HG03095 (cell line): Measurements from ENCODE around the gene IQCE.

Experiments
- ATAC-seq: cut with Tn5 transposase; IDR thresholded peaks from one replicate; pipeline ENCODE4 v1.9.1; 2021; ENCODE audit warnings: moderate library complexity; ENCODE audit not compliant: unreplicated experiment

Gene IQCE

DNA sequence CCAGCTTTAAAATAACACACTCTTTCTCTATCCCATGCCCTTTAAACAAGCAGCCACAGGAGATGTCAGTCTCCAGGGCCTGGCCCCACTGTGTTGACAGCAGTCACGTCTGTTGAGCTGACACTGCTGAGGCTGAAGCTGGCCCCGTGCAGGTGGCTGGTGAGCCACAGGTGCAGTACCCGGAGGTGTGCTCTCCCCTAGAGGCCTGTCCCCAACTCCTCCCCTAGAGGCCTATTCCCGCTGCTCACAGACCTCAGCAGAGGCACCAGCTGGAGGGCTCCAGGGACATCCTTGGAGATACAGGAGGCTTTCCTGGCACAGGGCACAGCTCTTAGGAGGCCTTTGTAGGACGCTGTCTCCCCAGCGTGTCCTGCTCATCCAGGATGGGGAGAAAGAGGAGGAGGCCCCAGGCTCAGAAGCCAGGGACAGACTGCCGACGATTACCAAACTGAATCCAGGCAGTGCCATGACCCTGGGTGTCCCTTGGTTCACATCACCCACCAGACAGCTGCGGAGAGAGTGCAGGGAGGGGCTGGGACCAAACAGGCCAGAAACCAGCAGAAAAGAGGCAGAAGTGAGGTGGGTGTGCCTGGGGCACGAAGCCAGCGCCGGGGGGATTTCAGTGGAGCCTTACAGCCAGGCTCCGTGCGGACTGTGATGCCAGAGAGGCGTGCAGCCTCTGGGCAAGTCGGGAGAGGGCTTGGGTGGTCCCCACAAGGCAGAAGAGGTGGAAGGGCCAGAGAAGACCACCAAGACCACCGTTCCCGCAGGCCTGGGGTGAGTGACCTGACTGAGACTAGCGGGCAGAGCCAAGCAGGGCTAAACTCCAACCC lies 54.5 kb downstream of the IQCE start:
- ATAC-seq, result no peak

GRCh38 chr7:2613931-2614600 lies 55.3 kb downstream of the IQCE start:
- ATAC-seq, result no peak

- ATAC-seq, result no peak
These were observed 56.0 kb downstream of the IQCE start for GRCh38 chr7:2614631-2615330.

GRCh38 chr7:2616387-2617324 lies 57.9 kb downstream of the IQCE start:
- ATAC-seq, result no peak

- ATAC-seq, result no peak
These were observed 58.6 kb downstream of the IQCE start for GRCh38 chr7:2617325-2617905.

DNA sequence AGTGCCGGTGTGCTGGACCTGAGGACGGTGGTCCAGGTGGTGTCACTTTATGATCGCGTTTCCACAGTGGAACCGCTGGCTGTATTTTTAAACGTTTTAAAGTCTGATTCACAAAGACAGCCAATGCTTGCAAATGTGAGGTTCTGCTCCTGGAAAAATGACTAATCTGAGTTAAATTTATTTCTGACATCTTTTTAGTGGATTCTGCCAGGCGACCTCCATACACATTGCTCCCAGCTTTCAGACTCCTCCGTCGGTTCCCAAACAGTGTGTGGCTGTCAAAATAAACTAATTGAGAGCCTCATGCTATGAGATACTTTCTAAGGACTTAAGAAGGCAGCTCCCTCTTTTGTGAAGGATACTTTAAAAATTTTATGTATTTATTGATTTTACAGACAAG lies 60.3 kb downstream of the IQCE start:
- no peak for ATAC-seq

DNA sequence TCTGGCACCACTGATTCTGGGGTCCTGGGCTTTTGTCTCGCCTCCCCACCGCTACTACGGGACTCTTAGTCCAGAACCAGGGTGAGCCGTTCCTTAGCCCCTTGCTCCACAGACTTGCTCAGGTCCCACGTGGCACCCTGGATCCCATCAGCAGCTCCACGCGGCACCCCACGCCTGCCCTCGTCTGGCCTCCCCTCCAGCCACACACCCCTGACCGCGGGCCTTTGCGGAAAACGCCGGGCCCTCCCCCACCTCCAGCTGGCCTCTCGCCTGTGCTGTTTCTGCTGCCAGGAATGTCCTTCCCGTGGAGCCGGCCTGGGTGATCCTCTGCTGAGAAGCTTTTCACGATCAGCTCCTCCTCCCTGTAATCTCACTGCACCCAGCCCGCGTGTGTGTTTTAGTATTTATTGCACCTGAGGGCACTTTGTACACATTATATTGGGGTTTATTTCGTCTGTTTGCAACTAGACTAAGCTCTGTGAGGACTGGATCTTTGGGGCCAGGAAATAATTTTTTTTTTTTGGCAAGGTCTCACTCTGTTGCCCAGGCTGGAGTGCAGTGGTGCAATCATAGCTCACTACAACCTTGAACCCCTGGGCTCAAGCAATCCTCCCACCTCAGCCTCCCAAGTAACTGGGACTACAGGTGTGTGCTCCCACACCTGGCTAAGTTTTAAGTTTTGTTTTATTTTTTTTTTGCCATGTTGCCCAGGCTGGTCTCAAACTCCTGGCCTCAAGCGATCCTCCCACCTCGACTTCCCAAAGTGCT lies 62.5 kb downstream of the IQCE start:
- ATAC-seq, result no peak

- ATAC-seq, result no peak
These were observed 63.3 kb downstream of the IQCE start for GRCh38 chr7:2621948-2622640.

DNA sequence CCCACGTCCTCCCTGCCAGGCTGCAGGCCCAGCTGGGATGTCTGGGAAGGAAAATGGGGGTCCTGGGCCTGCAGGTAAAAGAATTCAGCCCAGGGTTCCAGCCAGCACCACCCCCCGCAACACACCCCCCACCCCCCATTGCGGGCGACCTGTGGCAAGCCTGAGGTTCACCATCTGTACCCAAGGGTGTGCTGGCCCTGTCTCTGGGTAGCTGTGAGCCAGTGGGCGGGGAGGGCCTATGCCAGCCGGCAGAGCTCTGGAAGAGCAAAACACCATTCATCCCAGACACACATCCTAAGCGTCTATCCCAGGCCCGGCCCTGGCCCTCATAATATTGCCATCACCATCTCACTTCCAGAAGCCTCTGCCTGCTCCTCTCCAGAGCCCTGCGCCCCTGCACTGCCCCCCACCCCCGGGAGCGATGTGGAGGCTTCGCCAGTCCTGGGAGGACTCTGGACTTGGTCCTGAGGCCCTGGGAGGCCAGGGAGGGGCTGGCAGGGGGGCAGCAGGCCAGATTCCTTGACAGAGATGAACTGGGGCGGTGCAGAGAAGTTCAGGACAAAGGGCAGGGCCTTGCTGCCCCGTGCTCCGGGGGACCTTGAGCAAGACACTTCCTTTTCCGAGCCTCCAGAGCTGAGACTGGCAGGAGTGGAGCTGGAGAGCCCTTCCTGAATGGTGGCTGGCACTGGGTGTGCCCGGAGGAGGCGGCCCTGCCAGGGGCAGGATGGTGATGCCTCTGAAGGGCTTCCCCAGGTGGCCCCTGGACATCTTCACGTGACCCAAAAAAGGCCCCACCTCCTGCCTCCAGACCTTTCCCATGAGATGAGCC lies 64.3 kb downstream of the IQCE start:
- ATAC-seq, result no peak

- no peak for ATAC-seq
These were observed 64.9 kb downstream of the IQCE start for GRCh38 chr7:2623698-2624014.

DNA sequence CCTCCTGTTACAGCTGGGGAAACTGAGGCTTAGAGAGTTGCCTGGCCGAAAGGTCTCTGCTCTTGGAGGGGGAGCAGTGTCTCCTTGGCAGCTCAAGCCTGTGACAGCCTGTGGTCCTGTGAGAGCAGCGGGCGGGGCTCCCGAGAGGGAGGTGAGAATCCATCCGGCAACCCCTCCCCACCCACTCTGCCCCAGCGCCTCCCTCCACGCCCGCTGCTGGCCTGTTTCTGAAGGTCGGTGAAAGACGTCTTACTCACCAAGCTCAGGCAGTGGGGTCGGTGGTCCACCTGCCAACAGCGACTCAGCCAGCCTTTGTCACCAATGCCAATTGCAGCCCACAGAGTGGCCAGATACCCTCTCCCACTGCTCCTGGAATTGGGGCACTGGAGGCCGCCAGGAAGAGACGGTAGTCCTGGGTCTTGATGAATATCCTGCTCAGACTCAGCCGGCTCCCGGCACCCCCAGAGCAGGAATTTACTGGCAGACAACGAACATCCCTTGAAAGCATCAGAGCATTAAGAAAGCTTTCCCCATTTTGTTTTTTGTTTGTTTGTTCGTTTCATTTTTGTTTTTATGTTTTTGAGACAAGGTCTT lies 65.6 kb downstream of the IQCE start:
- no peak for ATAC-seq

GRCh38 chr7:2626498-2627117 lies 67.8 kb downstream of the IQCE start:
- ATAC-seq, result no peak

GRCh38 chr7:2627258-2628129 lies 68.7 kb downstream of the IQCE start:
- no peak for ATAC-seq

GRCh38 chr7:2628130-2628482 lies 69.3 kb downstream of the IQCE start:
- ATAC-seq, result no peak

DNA sequence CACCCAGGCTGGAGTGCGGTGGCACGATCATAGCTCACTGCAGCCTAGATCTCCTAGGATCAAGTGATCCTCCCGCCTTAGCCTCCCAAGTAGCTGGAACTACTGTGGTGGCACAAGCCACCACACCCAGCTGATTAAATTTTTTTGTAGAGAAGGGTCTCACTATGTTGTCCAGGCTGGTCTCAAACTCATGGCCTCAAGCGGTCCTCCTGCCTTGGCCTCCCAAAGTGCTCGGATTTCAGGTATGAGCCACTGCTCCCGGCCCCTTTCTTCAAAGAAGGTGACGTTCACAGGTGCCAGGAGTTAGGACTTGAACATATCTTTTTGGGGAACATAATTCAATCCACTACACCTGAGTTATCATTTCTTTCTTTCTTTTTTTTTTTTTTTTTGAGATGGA lies 70.1 kb downstream of the IQCE start:
- ATAC-seq, result no peak

- ATAC-seq, result no peak
These were observed 71.2 kb downstream of the IQCE start for GRCh38 chr7:2629746-2630681.
